CD1c-positive myeloid dendritic cell (primary cell): ENCODE measurements around the gene COTL1.

Source experiments
- DNase-seq: peaks from one replicate; pipeline ENCODE4 v3.0.0-alpha.2; 2016; ENCODE audit errors: extremely low spot score

Gene COTL1

GRCh38 chr16:84596161-84596560, 21.7 kb downstream of the COTL1 start:
- DNase-seq, result no peak

- DNase-seq, result peak; percentile 10
These were observed 22.8 kb downstream of the COTL1 start for GRCh38 chr16:84595052-84595481.

- no peak for DNase-seq
These were observed 23.2 kb downstream of the COTL1 start for GRCh38 chr16:84594725-84595038.

GRCh38 chr16:84593825-84594724, 23.8 kb downstream of the COTL1 start:
- peak; percentile 81 for DNase-seq

GRCh38 chr16:84592718-84593117, 25.2 kb downstream of the COTL1 start:
- DNase-seq, result no peak

- no peak for DNase-seq
These were observed 27.7 kb downstream of the COTL1 start for GRCh38 chr16:84589975-84590719.

- DNase-seq, result no peak
These were observed 28.9 kb downstream of the COTL1 start for GRCh38 chr16:84588991-84589390.

- DNase-seq, result peak; percentile 71
These were observed 32.0 kb downstream of the COTL1 start for GRCh38 chr16:84585886-84586285.

GRCh38 chr16:84585467-84585866, 32.4 kb downstream of the COTL1 start:
- peak; percentile 69 for DNase-seq

GRCh38 chr16:84584678-84585077, 33.2 kb downstream of the COTL1 start:
- DNase-seq, result no peak

- DNase-seq, result no peak
These were observed 33.9 kb downstream of the COTL1 start for GRCh38 chr16:84583995-84584394.

GRCh38 chr16:84582958-84583516, 34.8 kb downstream of the COTL1 start:
- DNase-seq, result no peak

GRCh38 chr16:84581158-84581557, 36.7 kb downstream of the COTL1 start:
- no peak for DNase-seq

- DNase-seq, result no peak
These were observed 37.9 kb downstream of the COTL1 start for GRCh38 chr16:84579936-84580335.

GRCh38 chr16:84578538-84579126, 39.2 kb downstream of the COTL1 start:
- DNase-seq, result no peak

GRCh38 chr16:84577034-84577803, 40.7 kb downstream of the COTL1 start:
- no peak for DNase-seq

GRCh38 chr16:84575914-84576313, 42.0 kb downstream of the COTL1 start:
- DNase-seq, result peak; percentile 68

GRCh38 chr16:84574191-84574590, 43.7 kb downstream of the COTL1 start:
- no peak for DNase-seq

- no peak for DNase-seq
These were observed 45.8 kb downstream of the COTL1 start for GRCh38 chr16:84572096-84572495.

- DNase-seq, result no peak
These were observed 46.4 kb downstream of the COTL1 start for GRCh38 chr16:84571506-84571905.

GRCh38 chr16:84570739-84571403, 47.0 kb downstream of the COTL1 start:
- DNase-seq, result no peak
